ENCODE results near the gene HAO2.
"Not testable (repeated sequence)": the region's sequence is repeated elsewhere in the genome, so short reads cannot be mapped to it uniquely, and the experiment has no call there.

HAO2 gene

DNA sequence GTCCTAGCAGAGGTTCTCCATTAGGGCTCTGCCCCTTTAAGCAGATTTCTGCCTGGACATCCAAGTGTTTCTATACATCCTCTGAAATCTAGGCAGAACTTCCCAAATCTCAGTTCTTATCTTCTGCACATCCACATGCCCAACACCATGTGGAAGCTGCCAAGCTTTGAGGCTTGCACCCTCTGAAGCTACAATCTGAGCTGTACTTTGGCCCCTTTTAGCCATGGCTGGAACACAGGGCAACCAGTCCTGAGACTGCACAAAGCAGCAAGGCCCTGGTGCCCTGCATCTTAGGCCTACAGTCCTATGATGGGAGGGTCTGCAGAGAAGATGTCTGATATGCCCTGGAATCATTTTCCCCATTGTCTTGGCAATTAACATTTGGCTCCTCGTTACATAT is 8.0 kb downstream of the HAO2 start:
- H3K4me2 ChIP-seq (ENCODE audit: insufficient read depth, low read length, poor library complexity, severe bottlenecking), result no peak overlapping the region
- no peak overlapping the region for H2BK5ac ChIP-seq (ENCODE audit: low read length)
- no peak overlapping the region for H2BK120ac ChIP-seq (ENCODE audit: low read depth, low read length)
- H3K36me3 ChIP-seq (replicated peaks in 1 of 2; ENCODE audit: control insufficient read depth in 2 of 2, insufficient read depth in 2 of 2, low read length in 2 of 2), result no peaks in the 10 kb centered on the region
- H2AK5ac ChIP-seq (ENCODE audit: low read depth, low read length), result no peak overlapping the region
- no peaks in the 10 kb centered on the region for H3K9me3 ChIP-seq (replicated peaks in 1 of 2; ENCODE audit: control insufficient read depth in 2 of 2, insufficient read depth in 1 of 2, low read depth in 1 of 2, low read length in 2 of 2)
- H3K79me1 ChIP-seq (ENCODE audit: low read depth, low read length), result no peaks in the 10 kb centered on the region
- DNase-seq (ENCODE audit: low spot score), result no peak
- no peak overlapping the region for H2AFZ ChIP-seq (ENCODE audit: low read length)
- no peak overlapping the region for H3K27ac ChIP-seq (replicated peaks; ENCODE audit: low read length)
- H4K91ac ChIP-seq (ENCODE audit: low read depth, low read length, poor library complexity), result no peak overlapping the region
- H2BK12ac ChIP-seq (ENCODE audit: low read length), result no peak overlapping the region
- no peak overlapping the region for H3K9ac ChIP-seq (ENCODE audit: low read depth, low read length, poor library complexity)
- no peak overlapping the region for H3K4ac ChIP-seq (ENCODE audit: low read length)
- H3K14ac ChIP-seq (ENCODE audit: low read length), result no peak overlapping the region
- H3K4me1 ChIP-seq (ENCODE audit: control insufficient read depth in 2 of 2, insufficient read depth in 1 of 2, low read depth in 1 of 2, low read length in 2 of 2), result no peaks in the 10 kb centered on the region
- WGBS, 2 donors (ENCODE audit: extremely low coverage in 2 of 2, insufficient read length in 2 of 2, insufficient replicate concordance in 1 of 2), result no CpG with 5 or more reads among the region's 1 CpG
- H3K23ac ChIP-seq (ENCODE audit: low read depth, low read length, poor library complexity), result no peak overlapping the region
- no peak overlapping the region for H3K4me3 ChIP-seq (ENCODE audit: low read length in 2 of 2)
- H3K18ac ChIP-seq (ENCODE audit: low read length), result no peak overlapping the region
- no peak overlapping the region for H2BK15ac ChIP-seq (ENCODE audit: low read length)
- peaks cover 0 to 4% (median 0%) of the 10 kb centered on the region in 3 experiments for H3K27me3 ChIP-seq (ENCODE audit: control insufficient read depth in 3 of 3, insufficient read depth in 3 of 3, low read depth in 1 of 3, low read length in 3 of 3)
- H4K8ac ChIP-seq (ENCODE audit: low read depth, low read length), result no peak overlapping the region

DNA sequence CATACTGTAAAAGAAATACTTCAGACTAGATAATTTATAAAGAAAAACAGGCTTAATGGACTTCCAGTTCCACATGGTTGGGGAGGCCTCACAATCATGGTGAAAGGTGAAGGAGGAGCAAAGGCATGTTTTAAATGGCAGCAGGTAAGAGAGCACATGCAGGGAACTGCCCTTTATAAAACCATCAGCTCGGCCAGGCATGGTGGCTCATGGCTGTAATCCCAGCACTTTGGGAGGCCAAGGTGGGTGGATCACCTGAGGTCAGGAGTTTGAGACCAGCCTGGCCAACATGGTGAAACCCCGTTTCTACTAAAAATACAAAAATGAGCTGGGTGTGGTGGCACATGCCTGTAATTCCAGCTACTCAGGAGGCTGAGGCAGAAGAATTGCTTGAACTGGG is 9.0 kb downstream of the HAO2 start:
- not testable (repeated sequence) for H3K4me2 ChIP-seq (ENCODE audit: insufficient read depth, low read length, poor library complexity, severe bottlenecking); H2BK120ac ChIP-seq (ENCODE audit: low read depth, low read length); H3K27ac ChIP-seq (replicated peaks; ENCODE audit: low read length); H2BK12ac ChIP-seq (ENCODE audit: low read length); H3K36me3 ChIP-seq (replicated peaks in 1 of 2; ENCODE audit: control insufficient read depth in 2 of 2, insufficient read depth in 2 of 2, low read length in 2 of 2); H3K4me3 ChIP-seq (ENCODE audit: low read length in 2 of 2); H4K91ac ChIP-seq (ENCODE audit: low read depth, low read length, poor library complexity); H2AK5ac ChIP-seq (ENCODE audit: low read depth, low read length); H3K9ac ChIP-seq (ENCODE audit: low read depth, low read length, poor library complexity); H3K23ac ChIP-seq (ENCODE audit: low read depth, low read length, poor library complexity); H3K18ac ChIP-seq (ENCODE audit: low read length); H3K4ac ChIP-seq (ENCODE audit: low read length); H2BK5ac ChIP-seq (ENCODE audit: low read length); H2BK15ac ChIP-seq (ENCODE audit: low read length); H2AFZ ChIP-seq (ENCODE audit: low read length); H3K14ac ChIP-seq (ENCODE audit: low read length); H3K79me1 ChIP-seq (ENCODE audit: low read depth, low read length); DNase-seq (ENCODE audit: low spot score); H3K4me1 ChIP-seq (ENCODE audit: control insufficient read depth in 2 of 2, insufficient read depth in 1 of 2, low read depth in 1 of 2, low read length in 2 of 2); H3K27me3 ChIP-seq (ENCODE audit: control insufficient read depth in 3 of 3, insufficient read depth in 3 of 3, low read depth in 1 of 3, low read length in 3 of 3); H4K8ac ChIP-seq (ENCODE audit: low read depth, low read length); H3K9me3 ChIP-seq (replicated peaks in 1 of 2; ENCODE audit: control insufficient read depth in 2 of 2, insufficient read depth in 1 of 2, low read depth in 1 of 2, low read length in 2 of 2)
- WGBS, 2 donors (ENCODE audit: extremely low coverage in 2 of 2, insufficient read length in 2 of 2, insufficient replicate concordance in 1 of 2), result no CpG with 5 or more reads among the region's 2 CpGs

- H2BK5ac ChIP-seq (ENCODE audit: low read length), result no peak overlapping the region
- no peak overlapping the region for H3K23ac ChIP-seq (ENCODE audit: low read depth, low read length, poor library complexity)
- no peak overlapping the region for H3K14ac ChIP-seq (ENCODE audit: low read length)
- peaks cover 0 to 3% (median 0%) of the 10 kb centered on the region in 3 experiments for H3K27me3 ChIP-seq (ENCODE audit: control insufficient read depth in 3 of 3, insufficient read depth in 3 of 3, low read depth in 1 of 3, low read length in 3 of 3)
- H2BK120ac ChIP-seq (ENCODE audit: low read depth, low read length), result no peak overlapping the region
- no peaks in the 10 kb centered on the region for H3K36me3 ChIP-seq (replicated peaks in 1 of 2; ENCODE audit: control insufficient read depth in 2 of 2, insufficient read depth in 2 of 2, low read length in 2 of 2)
- no CpG with 5 or more reads among the region's 1 CpG for WGBS, 2 donors (ENCODE audit: extremely low coverage in 2 of 2, insufficient read length in 2 of 2, insufficient replicate concordance in 1 of 2)
- H4K8ac ChIP-seq (ENCODE audit: low read depth, low read length), result no peak overlapping the region
- H3K4me3 ChIP-seq (ENCODE audit: low read length in 2 of 2), result no peak overlapping the region
- no peaks in the 10 kb centered on the region for H3K4me1 ChIP-seq (ENCODE audit: control insufficient read depth in 2 of 2, insufficient read depth in 1 of 2, low read depth in 1 of 2, low read length in 2 of 2)
- no peak overlapping the region for H2AFZ ChIP-seq (ENCODE audit: low read length)
- H4K91ac ChIP-seq (ENCODE audit: low read depth, low read length, poor library complexity), result no peak overlapping the region
- H3K4ac ChIP-seq (ENCODE audit: low read length), result no peak overlapping the region
- H2BK12ac ChIP-seq (ENCODE audit: low read length), result no peak overlapping the region
- H3K4me2 ChIP-seq (ENCODE audit: insufficient read depth, low read length, poor library complexity, severe bottlenecking), result no peak overlapping the region
- H3K9ac ChIP-seq (ENCODE audit: low read depth, low read length, poor library complexity), result no peak overlapping the region
- H3K18ac ChIP-seq (ENCODE audit: low read length), result no peak overlapping the region
- no peaks in the 10 kb centered on the region for H3K9me3 ChIP-seq (replicated peaks in 1 of 2; ENCODE audit: control insufficient read depth in 2 of 2, insufficient read depth in 1 of 2, low read depth in 1 of 2, low read length in 2 of 2)
- H2BK15ac ChIP-seq (ENCODE audit: low read length), result no peak overlapping the region
- H3K27ac ChIP-seq (replicated peaks; ENCODE audit: low read length), result no peak overlapping the region
- no peak for DNase-seq (ENCODE audit: low spot score)
- no peaks in the 10 kb centered on the region for H3K79me1 ChIP-seq (ENCODE audit: low read depth, low read length)
- no peak overlapping the region for H2AK5ac ChIP-seq (ENCODE audit: low read depth, low read length)
Measured at GRCh38 chr1:119379117-119379516, 10.5 kb downstream of the HAO2 start.

DNA sequence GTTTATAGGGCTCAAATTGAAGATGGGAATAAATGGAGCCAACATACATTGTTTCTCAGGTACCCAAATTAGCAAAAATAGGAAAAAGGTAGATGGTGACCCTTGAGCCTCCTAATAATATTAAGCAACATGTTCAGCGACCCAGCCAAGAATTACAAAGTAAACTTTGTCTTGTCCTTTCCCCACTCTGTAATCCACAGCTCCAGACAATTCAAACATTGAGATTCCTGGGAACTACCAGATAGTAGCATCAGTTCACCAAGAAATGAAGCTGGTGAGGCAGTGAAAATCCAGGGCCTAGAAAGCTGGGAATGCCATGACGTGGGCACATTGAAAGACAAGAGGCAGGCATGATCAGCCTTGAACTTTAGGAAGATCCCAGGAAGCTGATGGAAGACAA is 11.7 kb downstream of the HAO2 start:
- Histone ChIP-seq H2BK12ac (ENCODE audit: low read length) (no peak overlapping the region), H3K36me3 (replicated peaks in 1 of 2; ENCODE audit: control insufficient read depth in 2 of 2, insufficient read depth in 2 of 2, low read length in 2 of 2) (no peaks in the 10 kb centered on the region), H3K14ac (ENCODE audit: low read length) (no peak overlapping the region), H3K9me3 (replicated peaks in 1 of 2; ENCODE audit: control insufficient read depth in 2 of 2, insufficient read depth in 1 of 2, low read depth in 1 of 2, low read length in 2 of 2) (no peaks in the 10 kb centered on the region), H3K18ac (ENCODE audit: low read length) (no peak overlapping the region), H3K79me1 (ENCODE audit: low read depth, low read length) (no peaks in the 10 kb centered on the region), H3K4me1 (ENCODE audit: control insufficient read depth in 2 of 2, insufficient read depth in 1 of 2, low read depth in 1 of 2, low read length in 2 of 2) (no peaks in the 10 kb centered on the region), H3K27ac (replicated peaks; ENCODE audit: low read length) (no peak overlapping the region), H3K27me3 (ENCODE audit: control insufficient read depth in 3 of 3, insufficient read depth in 3 of 3, low read depth in 1 of 3, low read length in 3 of 3) (peaks cover 0 to 3% (median 0%) of the 10 kb centered on the region in 3 experiments), H3K23ac (ENCODE audit: low read depth, low read length, poor library complexity) (no peak overlapping the region), H3K4me3 (ENCODE audit: low read length in 2 of 2) (no peak overlapping the region), H3K9ac (ENCODE audit: low read depth, low read length, poor library complexity) (no peak overlapping the region), H4K8ac (ENCODE audit: low read depth, low read length) (no peak overlapping the region), H2BK5ac (ENCODE audit: low read length) (no peak overlapping the region), H3K4me2 (ENCODE audit: insufficient read depth, low read length, poor library complexity, severe bottlenecking) (no peak overlapping the region), H3K4ac (ENCODE audit: low read length) (no peak overlapping the region), H2BK15ac (ENCODE audit: low read length) (no peak overlapping the region), H2BK120ac (ENCODE audit: low read depth, low read length) (no peak overlapping the region), H2AFZ (ENCODE audit: low read length) (no peak overlapping the region), H2AK5ac (ENCODE audit: low read depth, low read length) (no peak overlapping the region), H4K91ac (ENCODE audit: low read depth, low read length, poor library complexity) (no peak overlapping the region)
- WGBS, 2 donors (ENCODE audit: extremely low coverage in 2 of 2, insufficient read length in 2 of 2, insufficient replicate concordance in 1 of 2), result no CpG with 5 or more reads among the region's 2 CpGs
- DNase-seq (ENCODE audit: low spot score), result no peak

Measured in neuronal stem cell (in vitro differentiated cells).